NCI-H1417 treated with DMSO at 0.1 percent for 48 hours (cell line): Measurements from ENCODE around the gene ZNF544.
"Not testable (repeated sequence)": the region's sequence is repeated elsewhere in the genome, so short reads cannot be mapped to it uniquely, and the experiment has no call there.

ENCODE experiments used
- DNase-seq: peaks from one replicate; lab custom pipeline; 2025; lab: John Stamatoyannopoulos, UW

Gene ZNF544

DNA sequence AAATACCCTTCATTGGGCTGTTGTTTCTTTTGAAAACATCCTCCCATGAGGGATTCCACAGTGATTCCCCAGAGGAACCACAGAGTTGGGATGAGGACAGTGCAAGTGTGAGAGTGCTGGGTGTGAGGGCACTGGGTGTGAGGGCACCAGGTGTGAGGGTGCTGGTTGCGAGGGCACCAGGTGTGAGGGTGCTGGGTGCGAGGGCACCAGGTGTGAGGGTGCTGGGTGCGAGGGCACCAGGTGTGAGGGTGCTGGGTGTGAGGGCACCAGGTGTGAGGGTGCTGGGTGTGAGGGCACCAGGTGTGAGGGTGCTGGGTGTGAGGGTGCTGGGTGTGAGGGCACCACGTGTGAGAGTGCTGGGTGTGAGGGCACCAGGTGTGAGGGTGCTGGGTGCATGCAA lies 29.5 kb downstream of the ZNF544 start:
- DNase-seq = not testable (repeated sequence)

- no peak for DNase-seq
These were observed 32.9 kb downstream of the ZNF544 start for GRCh38 chr19:58261600-58261967.

GRCh38 chr19:58261968-58262921 lies 33.5 kb downstream of the ZNF544 start:
- DNase-seq = no peak

GRCh38 chr19:58262922-58263296 lies 34.2 kb downstream of the ZNF544 start:
- no peak for DNase-seq

DNA sequence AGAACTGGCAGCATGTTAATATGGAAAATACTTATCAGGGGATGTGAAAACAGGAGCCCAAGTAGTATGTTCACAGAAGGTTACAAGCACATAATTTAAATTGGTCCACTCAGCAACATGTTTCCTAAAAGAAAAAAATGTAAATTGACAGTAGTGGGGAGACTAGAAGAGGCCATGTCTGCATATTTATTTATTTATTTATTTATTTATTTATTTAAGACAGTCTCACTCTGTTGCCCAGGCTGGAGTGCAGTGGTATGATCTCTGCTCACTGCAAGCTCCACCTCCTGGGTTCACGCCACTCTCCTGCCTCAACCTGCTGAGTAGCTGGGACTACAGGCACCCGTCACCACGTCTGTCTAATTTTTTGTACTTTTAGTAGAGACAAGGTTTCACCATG lies 36.4 kb downstream of the ZNF544 start:
- no peak for DNase-seq

GRCh38 chr19:58268344-58268743 lies 39.6 kb downstream of the ZNF544 start:
- DNase-seq = no peak

DNA sequence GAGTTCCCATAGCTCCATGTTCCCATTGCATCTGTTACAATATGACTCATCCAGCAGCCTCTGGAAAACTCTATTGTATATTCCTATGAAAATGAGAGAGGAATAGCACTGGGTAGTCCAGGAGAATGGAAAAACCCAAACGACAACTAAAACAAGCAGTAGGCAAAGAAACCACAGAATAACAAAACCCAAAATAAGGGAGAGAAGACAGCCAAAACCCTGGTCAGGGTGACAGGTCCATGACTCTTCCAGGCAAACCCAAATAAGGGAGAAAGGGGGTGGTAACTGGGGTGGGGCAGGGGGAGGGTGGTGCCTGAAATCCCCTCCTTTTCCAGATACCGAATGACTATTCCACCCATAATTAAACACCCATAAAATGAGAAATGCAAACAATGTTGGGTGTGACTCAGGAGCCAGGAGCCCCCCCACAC lies 46.1 kb downstream of the ZNF544 start:
- no peak for DNase-seq

GRCh38 chr19:58275564-58275963 lies 46.9 kb downstream of the ZNF544 start:
- DNase-seq = no peak

GRCh38 chr19:58277197-58277596 lies 48.5 kb downstream of the ZNF544 start:
- no peak for DNase-seq

DNA sequence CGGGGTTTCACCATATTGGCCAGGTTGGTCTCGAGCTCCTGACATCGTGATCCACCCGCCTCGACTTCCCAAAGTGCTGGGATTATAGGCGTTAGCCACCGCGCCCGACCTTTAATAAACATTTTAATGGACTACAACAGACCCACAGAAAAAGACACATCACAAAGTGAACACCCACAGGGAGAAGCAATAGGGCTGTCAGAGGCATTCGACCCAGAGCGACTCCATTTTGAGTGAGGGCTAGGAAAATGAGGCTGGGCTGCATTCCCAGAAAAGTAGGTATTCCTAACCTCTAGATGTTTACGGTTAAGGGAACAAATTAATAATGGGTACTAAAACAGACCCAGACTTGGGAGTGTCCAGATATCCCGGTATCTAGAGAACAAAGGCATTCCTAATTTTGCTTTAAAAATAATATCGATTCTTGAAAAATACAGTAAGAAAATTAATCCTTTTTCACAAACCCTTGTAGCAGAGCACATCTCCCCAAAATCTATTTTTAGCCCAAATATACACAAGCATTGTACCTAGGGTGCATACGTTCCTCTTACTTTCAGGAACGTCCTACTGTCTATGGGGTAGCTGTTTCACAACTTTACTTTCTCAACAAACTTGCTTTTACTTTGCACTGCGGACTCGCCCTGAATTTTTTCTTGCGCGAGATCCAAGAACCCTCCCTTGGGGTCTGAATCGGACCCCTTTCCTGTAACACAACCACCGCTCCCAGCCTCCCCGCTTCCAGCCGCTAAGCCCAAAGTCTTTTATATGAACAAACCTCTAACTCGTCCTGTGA lies 49.2 kb downstream of the ZNF544 start:
- DNase-seq = no peak

- peak; percentile 18 for DNase-seq
These were observed 49.9 kb downstream of the ZNF544 start, which contains the start of gene ZNF8 for GRCh38 chr19:58278541-58279041. ZNF8 (plus strand) TSS chr19:58278955; CDS start chr19:58279082, 127 bp downstream.

DNA sequence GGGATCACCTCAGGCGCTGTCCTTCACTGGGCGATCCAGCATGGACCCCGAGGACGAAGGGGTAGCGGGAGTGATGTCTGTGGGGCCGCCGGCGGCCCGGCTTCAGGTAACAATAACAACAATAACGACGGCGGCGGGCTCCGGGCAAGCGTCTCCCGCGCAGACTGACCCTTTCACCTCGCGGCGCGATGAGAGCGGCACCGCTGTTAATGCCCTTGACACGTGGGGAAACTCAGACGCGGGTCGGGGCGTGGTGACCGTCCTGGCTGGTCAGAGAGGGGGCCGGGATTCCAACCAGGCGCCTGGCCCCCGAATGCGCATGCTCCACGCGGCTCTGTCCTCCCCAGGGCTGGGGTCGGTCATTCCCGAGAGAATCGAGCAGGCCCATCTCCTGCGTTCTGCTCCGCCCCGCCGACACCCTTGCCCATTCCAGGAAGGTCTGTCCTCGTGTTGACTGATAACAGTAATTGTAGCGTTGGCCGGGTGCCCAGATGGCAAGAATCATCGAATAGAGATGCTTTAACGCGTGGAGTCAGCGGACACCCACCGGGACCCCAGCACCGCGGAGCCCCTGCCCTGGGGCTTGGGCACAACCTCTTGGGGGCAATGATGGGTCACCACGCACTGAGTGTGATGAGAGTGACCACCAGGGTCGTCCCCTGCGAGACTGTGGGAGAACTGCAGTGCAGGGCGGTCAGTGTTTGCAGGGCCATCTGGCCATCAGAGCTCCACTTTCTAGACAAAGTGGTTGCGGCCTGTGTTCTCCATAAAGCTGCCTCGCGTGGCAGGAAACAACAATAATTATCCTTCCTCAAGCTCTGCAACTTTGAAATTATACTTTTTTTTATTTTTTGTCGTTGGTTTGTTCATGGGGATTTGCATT lies 50.6 kb downstream of the ZNF544 start:
- DNase-seq = no peak

DNA sequence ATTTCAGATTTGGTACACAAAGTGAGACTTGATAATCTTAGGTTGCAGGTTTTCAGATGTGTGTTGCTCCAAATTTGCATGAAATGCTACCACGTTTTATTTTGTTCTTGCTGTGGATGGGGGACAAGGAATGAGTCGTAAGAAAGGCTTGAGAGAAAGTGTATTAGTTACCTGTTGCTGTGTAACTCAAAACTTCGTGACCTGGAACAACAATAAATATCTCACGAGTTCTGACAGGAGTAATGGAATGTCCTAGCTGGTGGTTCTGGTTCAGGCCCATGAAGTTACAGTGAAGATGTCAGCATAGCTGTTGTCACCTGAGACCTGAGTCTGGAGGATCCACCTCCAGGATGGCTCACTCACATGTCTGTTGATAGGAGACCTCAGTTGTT lies 51.2 kb downstream of the ZNF544 start:
- DNase-seq = no peak

- no peak for DNase-seq
These were observed 55.5 kb downstream of the ZNF544 start for GRCh38 chr19:58284199-58284598.

DNA sequence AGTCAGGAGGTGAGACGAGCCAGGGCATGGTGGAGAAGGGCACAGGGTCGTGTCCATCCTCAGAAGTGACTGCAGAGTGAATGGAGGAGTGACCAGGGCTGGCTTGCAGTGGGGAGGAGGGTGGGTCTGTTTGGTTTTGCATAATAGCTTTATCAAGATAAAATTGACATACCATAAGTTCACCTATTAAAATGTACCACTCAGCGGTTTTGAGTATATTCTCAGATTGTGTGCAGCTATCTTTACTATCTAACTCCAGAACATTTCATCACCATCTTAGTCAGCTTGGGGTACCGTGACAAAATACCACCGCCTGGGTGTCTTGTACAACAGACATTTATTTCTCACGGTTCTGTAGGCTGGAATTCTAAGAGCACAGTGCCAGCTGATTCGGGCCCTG lies 63.2 kb downstream of the ZNF544 start:
- no peak for DNase-seq

- no peak for DNase-seq
These were observed 66.1 kb downstream of the ZNF544 start for GRCh38 chr19:58294743-58295374.

DNA sequence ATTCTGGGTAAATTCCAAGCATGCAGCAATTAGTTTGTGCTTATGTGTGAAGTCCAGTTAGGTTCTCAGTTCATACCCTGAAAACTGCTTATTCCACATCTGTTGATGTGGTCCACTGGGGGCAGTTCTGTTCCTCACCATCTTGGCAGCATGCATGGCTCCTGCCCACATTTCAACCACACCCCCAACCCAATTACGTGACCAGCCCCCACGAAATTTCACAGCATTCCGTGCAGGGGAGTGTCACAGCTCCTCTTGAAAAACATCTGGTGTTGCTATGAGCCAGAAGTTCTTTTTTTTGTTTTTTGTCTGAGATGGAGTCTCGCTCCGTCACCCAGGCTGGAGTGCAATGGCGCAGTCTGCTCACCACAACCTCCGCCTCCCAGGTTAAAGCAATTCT lies 67.4 kb downstream of the ZNF544 start:
- DNase-seq = no peak

- no peak for DNase-seq
These were observed 71.9 kb downstream of the ZNF544 start for GRCh38 chr19:58300620-58301019.

DNA sequence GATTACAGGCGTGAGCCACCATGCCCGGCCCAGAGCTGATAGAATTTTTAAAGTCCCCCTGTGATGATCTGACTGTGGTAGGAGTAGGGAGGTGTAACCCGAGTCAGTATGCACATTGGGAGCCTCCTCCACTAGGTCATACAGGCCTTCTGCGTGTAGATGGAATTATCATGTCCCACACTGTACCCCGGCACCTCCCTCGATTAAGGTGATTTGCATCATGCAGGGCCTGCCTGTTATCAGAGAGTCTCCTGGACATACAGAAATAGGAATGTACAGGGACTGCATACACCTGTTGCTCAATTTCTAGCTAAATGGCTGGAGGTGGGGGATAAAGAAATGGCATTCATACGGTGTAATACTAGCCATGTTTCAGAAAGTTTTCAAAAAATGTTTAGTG lies 75.5 kb downstream of the ZNF544 start:
- DNase-seq = no peak

DNA sequence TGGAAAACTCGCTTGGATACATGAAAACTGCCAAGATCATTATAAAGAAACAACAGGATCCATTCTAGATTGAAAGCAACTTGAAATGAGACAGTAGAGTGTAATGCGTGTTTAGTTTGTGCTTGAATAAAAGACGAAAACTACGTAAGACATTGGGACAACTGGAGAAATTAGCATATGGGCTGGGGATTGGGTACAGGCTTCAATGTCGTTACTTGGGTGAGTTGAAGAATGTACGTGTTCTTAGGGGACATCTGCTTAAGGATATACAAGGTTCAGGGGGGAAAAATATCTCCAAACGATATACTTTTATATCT lies 76.0 kb downstream of the ZNF544 start:
- no peak for DNase-seq
